IMR-90 (cell line): ENCODE data around the gene PARVB. TPM values are rescaled to one million over a fixed set of nuclear protein-coding genes. Genes with fewer than 3 reads are reported as not detected.

Experiments
- ATAC-seq: fragments of 200-7000 bp; cut with Tn5 transposase; 2 replicates; pipeline ENCODE4 v1.9.1; 2020; ENCODE audit warnings: low read depth, mild to moderate bottlenecking, moderate library complexity
- BruUV-seq: library from RNA; stranded (reverse); fragments of 400-500 nt; replicated peaks from 2 replicates; lab custom pipeline; 2021; lab: Mats Ljungman, UMichigan
- CTCF ChIA-PET: fragments of 300-600 bp; formaldehyde crosslinking; extraction: SDS; loops from one replicate; lab custom pipeline; 2021; ENCODE audit warnings: antibody characterized with exemption; lab: Yijun Ruan, JAX
- POLR2A ChIA-PET: fragments of 300-600 bp; sonication (Branson Sonifier 250); formaldehyde crosslinking; loops from one replicate; lab custom pipeline; 2022; ENCODE audit warnings: antibody characterized with exemption; ENCODE audit not compliant: unreplicated experiment; lab: Charles Lee
- DNase-seq: peaks from one replicate; pipeline ENCODE4 v3.0.0; 2013
- H2AFZ ChIP-seq: replicated peaks from 2 replicates; pipeline ENCODE3; 2013; ENCODE audit warnings: low read length, mild to moderate bottlenecking; ENCODE audit not compliant: poor library complexity
- H2AK5ac ChIP-seq: 2 replicates; pipeline ENCODE4 v1.6.1; 2013; ENCODE audit warnings: low read depth, low read length, inconsistent platforms
- H2AK9ac ChIP-seq: replicated peaks from 2 replicates; pipeline ENCODE3; 2013; ENCODE audit warnings: mild to moderate bottlenecking, low read depth, low read length, moderate library complexity; ENCODE audit not compliant: poor library complexity
- H2BK120ac ChIP-seq: 2 replicates; pipeline ENCODE4 v1.6.1; 2013; ENCODE audit warnings: low read depth, low read length, inconsistent platforms
- H2BK15ac ChIP-seq: 3 replicates; pipeline ENCODE4 v1.6.1; 2013; ENCODE audit warnings: low read depth, low read length, inconsistent platforms
- H2BK20ac ChIP-seq: 2 replicates; pipeline ENCODE4 v1.6.1; 2013; ENCODE audit warnings: low read depth, mild to moderate bottlenecking, inconsistent platforms, low read length, moderate library complexity
- H2BK5ac ChIP-seq: 2 replicates; pipeline ENCODE4 v1.6.1; 2013; ENCODE audit warnings: mild to moderate bottlenecking, low read depth, low read length, inconsistent platforms; ENCODE audit not compliant: poor library complexity, severe bottlenecking
- H3K14ac ChIP-seq: replicated peaks from 2 replicates; pipeline ENCODE4 v1.6.1; 2013; ENCODE audit warnings: low read depth, low read length, inconsistent platforms
- H3K18ac ChIP-seq: 2 replicates; pipeline ENCODE4 v1.6.1; 2013; ENCODE audit warnings: low read depth, low read length, control low read depth
- H3K23ac ChIP-seq: 2 replicates; pipeline ENCODE4 v1.6.1; 2013; ENCODE audit warnings: low read depth, low read length, inconsistent platforms
- H3K27ac ChIP-seq: 2 replicates; pipeline ENCODE4 v1.5.1; 2013; ENCODE audit warnings: mild to moderate bottlenecking, control low read depth, low read length; ENCODE audit not compliant: insufficient read depth
- H3K27me3 ChIP-seq: 2 replicates; pipeline ENCODE4 v1.6.1; 2013; ENCODE audit warnings: low read length; ENCODE audit not compliant: control insufficient read depth, insufficient read depth
- H3K36me3 ChIP-seq: 2 replicates; pipeline ENCODE4 v1.6.1; 2013; ENCODE audit warnings: low read length, mixed read lengths; ENCODE audit not compliant: control insufficient read depth, insufficient read depth
- H3K4ac ChIP-seq: 2 replicates; pipeline ENCODE4 v1.6.1; 2013; ENCODE audit warnings: low read depth, low read length, inconsistent platforms
- H3K4me1 ChIP-seq: 2 replicates; pipeline ENCODE4 v1.6.1; 2013; ENCODE audit warnings: low read length, mixed read lengths; ENCODE audit not compliant: control insufficient read depth, insufficient read depth
- H3K4me2 ChIP-seq: 2 replicates; pipeline ENCODE4 v1.6.1; 2013; ENCODE audit warnings: low read depth, mild to moderate bottlenecking, control low read depth, low read length, moderate library complexity
- H3K4me3 ChIP-seq: 2 replicates; pipeline ENCODE4 v1.5.1; 2013; ENCODE audit warnings: low read depth, mild to moderate bottlenecking, control low read depth, low read length, moderate library complexity; ENCODE audit not compliant: insufficient read depth
- H3K56ac ChIP-seq: 2 replicates; pipeline ENCODE4 v1.6.1; 2013; ENCODE audit warnings: low read length, inconsistent platforms; ENCODE audit not compliant: insufficient read depth; ENCODE audit errors: extremely low read depth
- H3K79me1 ChIP-seq, 2 experiments: 2 replicates each; pipeline ENCODE4 v1.6.1; 2013; ENCODE audit warnings: low read length in 2 of 2, inconsistent platforms in 1 of 2, low read depth in 1 of 2
- H3K9ac ChIP-seq: 2 replicates; pipeline ENCODE4 v1.6.1; 2013; ENCODE audit warnings: low read depth, low read length, control low read depth
- H3K9me1 ChIP-seq: 2 replicates; pipeline ENCODE4 v1.6.1; 2013; ENCODE audit warnings: low read length, inconsistent platforms; ENCODE audit not compliant: insufficient read depth
- H3K9me3 ChIP-seq: 2 replicates; pipeline ENCODE4 v1.6.1; 2013; ENCODE audit warnings: low read length; ENCODE audit not compliant: control insufficient read depth, insufficient read depth
- H4K20me1 ChIP-seq: 2 replicates; pipeline ENCODE4 v1.6.1; 2013; ENCODE audit warnings: low read length, inconsistent platforms; ENCODE audit not compliant: insufficient read depth
- H4K5ac ChIP-seq: 2 replicates; pipeline ENCODE4 v1.6.1; 2013; ENCODE audit warnings: mild to moderate bottlenecking, low read depth, low read length, control low read depth
- H4K8ac ChIP-seq, 2 experiments: 2 replicates each; pipeline ENCODE4 v1.6.1; 2013; ENCODE audit warnings: low read depth in 2 of 2, low read length in 2 of 2, control low read depth in 1 of 2, inconsistent platforms in 1 of 2
- H4K91ac ChIP-seq: 2 replicates; pipeline ENCODE4 v1.6.1; 2013; ENCODE audit warnings: low read depth, low read length, inconsistent platforms; ENCODE audit not compliant: insufficient read depth
- BHLHE40 ChIP-seq: fragments of 150-350 bp; IDR thresholded peaks from 2 replicates; pipeline ENCODE4 v1.6.1; 2016; ENCODE audit warnings: mild to moderate bottlenecking, low read depth, low read length
- CEBPB ChIP-seq: IDR thresholded peaks from 2 replicates; pipeline ENCODE4 v1.6.1; 2012; ENCODE audit warnings: low read depth, low read length, improper control_type of control experiment
- CHD1 ChIP-seq: IDR thresholded peaks from 2 replicates; pipeline ENCODE4 v1.6.1; 2012; ENCODE audit warnings: low read depth, low read length, improper control_type of control experiment
- FOS ChIP-seq: fragments of 150-350 bp; IDR thresholded peaks from 2 replicates; pipeline ENCODE4 v1.6.1; 2016; ENCODE audit warnings: low read depth, low read length
- MXI1 ChIP-seq: IDR thresholded peaks from 2 replicates; pipeline ENCODE4 v1.6.1; 2012; ENCODE audit warnings: low read depth, mild to moderate bottlenecking, low read length, moderate library complexity, borderline replicate concordance
- NFE2L2 ChIP-seq: fragments of 150-350 bp; IDR thresholded peaks from 2 replicates; pipeline ENCODE4 v1.6.1; 2016; ENCODE audit warnings: low read depth, mild to moderate bottlenecking, low read length
- POLR2A ChIP-seq: IDR thresholded peaks from 2 replicates; pipeline ENCODE4 v1.6.1; 2012; ENCODE audit warnings: mild to moderate bottlenecking, low read depth, low read length
- RAD21 ChIP-seq: IDR thresholded peaks from 2 replicates; pipeline ENCODE4 v1.6.1; 2012; ENCODE audit warnings: low read length, improper control_type of control experiment
- RCOR1 ChIP-seq: IDR thresholded peaks from 2 replicates; pipeline ENCODE4 v1.6.1; 2012; ENCODE audit warnings: mild to moderate bottlenecking, low read length, improper control_type of control experiment; ENCODE audit not compliant: insufficient replicate concordance
- RFX5 ChIP-seq: IDR thresholded peaks from 2 replicates; pipeline ENCODE4 v1.8.0; 2012; ENCODE audit warnings: low read depth, mild to moderate bottlenecking, low read length, moderate library complexity
- SMC3 ChIP-seq: fragments of 150-350 bp; IDR thresholded peaks from 2 replicates; pipeline ENCODE4 v1.6.1; 2016; ENCODE audit warnings: low read depth, mild to moderate bottlenecking, antibody characterized with exemption, low read length, moderate library complexity
- WGBS, 2 experiments: methylation state at CpG; one replicate each; pipeline versions ENCODE4 v1.1.5 to v1.1.7; 2013; ENCODE audit warnings: missing lambda C conversion rate in 2 of 2; ENCODE audit not compliant: insufficient read length in 1 of 2; ENCODE audit errors: extremely low coverage in 2 of 2; 5-methylcytosine and 5-hydroxymethylcytosine counted together
- dilution Hi-C: fragments of 300-500 bp; cut with HindIII; formaldehyde crosslinking; loops from one replicate; pipeline ENCODE4 v1.14.3; 2018; ENCODE audit warnings: low sequenced_read_pairs; ENCODE audit not compliant: unreplicated experiment
- in situ Hi-C: fragments of 300-500 bp; cut with MboI; formaldehyde crosslinking; loops from 3 replicates; pipeline ENCODE4 v1.14.3; 2019; ENCODE audit warnings: low sequenced_read_pairs, inconsistent platforms, mixed read lengths
- intact Hi-C: fragments of 100-400 bp; cut with micrococcal nuclease; formaldehyde crosslinking; loops from 2 replicates; pipeline ENCODE4 v1.10.0; 2022
- polyA plus RNA-seq, 3 experiments: library from polyadenylated mRNA; depleted of rRNA; stranded (reverse); fragments of >200 nt; gene quantifications; 2 replicates each; pipeline ENCODE4 v1.2.3, GENCODE V29; 2012; ENCODE audit warnings: low replicate concordance in 1 of 3
- total RNA-seq: library from RNA; depleted of rRNA; stranded (reverse); fragments of >200 nt; gene quantifications from 2 replicates; pipeline ENCODE4 v1.2.3, GENCODE V29; 2012
- TF ChIP-seq, protein P1 (sequence below): conservative IDR thresholded peaks from 2 replicates; pipeline ENCODE4 v1.5.1; 2012; ENCODE audit warnings: mild to moderate bottlenecking, low read depth, low read length, improper control_type of control experiment
- TF ChIP-seq, protein P2 (sequence below): fragments of 150-350 bp; IDR thresholded peaks from 2 replicates; pipeline ENCODE4 v1.6.1; 2016; ENCODE audit warnings: low read depth, mild to moderate bottlenecking, low read length, moderate library complexity, borderline replicate concordance

The PARVB gene
- total and polyA plus RNA-seq, 2 of the 4 experiments (the other 2 are of a cell fraction): 44.3 to 53.9 TPM

DNA sequence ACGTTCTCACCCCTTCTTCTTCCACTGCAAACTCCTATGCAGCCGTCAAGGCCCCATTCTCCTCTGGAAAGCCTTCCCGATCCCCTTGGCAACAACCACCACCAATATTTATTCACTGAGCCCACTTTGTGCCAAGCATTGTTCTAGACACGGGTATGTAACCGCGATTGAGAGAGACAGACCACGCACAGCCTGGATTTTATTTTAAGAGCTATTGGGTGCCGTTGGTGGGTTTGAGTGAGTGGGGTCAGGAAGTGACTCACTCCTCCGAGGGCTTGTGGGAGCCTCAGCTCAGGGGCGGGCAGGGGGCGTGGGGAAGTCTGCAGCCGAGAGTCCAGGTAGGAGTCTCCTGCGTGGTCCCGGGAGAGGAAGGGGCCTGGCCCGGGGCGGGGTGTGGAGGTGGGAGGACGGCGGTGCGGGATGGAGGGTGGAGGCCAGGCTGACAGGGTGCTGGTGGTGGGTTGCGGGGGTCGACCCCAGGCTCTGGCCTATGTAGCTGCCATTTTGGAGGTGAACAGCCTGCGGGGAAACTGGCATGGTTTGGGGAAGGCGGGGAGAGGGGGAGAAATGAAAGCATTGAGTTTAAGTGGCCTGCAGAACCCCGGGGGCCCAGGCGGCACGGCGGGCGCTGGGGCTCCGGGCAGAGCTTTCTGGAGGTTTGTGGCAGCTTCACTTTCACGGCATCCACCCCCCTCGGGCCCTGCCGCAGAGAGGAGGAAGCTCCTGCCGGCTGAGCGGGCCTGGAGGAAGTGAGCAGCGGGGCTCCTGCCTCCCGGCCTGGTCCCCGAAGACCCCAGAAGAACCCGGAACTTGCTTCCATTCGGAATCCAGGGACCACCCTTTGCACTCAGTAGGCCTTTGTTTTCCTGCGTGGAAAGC is 157.2 kb downstream of the PARVB start:
- ChIA-PET POLR2A (no interaction called here), CTCF (no interaction called here)
- no peak overlapping the region for H3K23ac ChIP-seq

More for the DNA sequence above, 157.2 kb downstream of the PARVB start:
- no peak overlapping the region for H2AK5ac ChIP-seq
- no peaks in the 10 kb centered on the region for H3K9me3 ChIP-seq
- no peak overlapping the region for H3K14ac ChIP-seq
- no peak for ATAC-seq
- H3K18ac ChIP-seq: no peak overlapping the region
- in situ Hi-C loops (no loop called here), dilution Hi-C loops (no loop called here), intact Hi-C loops (no loop called here)
- no peak for DNase-seq
- H3K4me1 ChIP-seq: no peaks in the 10 kb centered on the region
- no peaks in the 10 kb centered on the region for H3K9me1 ChIP-seq
- no peak overlapping the region for H4K5ac ChIP-seq
- H3K36me3 ChIP-seq: no peaks in the 10 kb centered on the region
- no peak overlapping the region for H2BK120ac ChIP-seq
- no peaks in the 10 kb centered on the region for H3K79me1 ChIP-seq
- no peak overlapping the region for H2BK20ac ChIP-seq
- no peak overlapping the region for H4K8ac ChIP-seq
- no peak overlapping the region for H3K4me3 ChIP-seq
- H3K4me2 ChIP-seq: no peak overlapping the region
- WGBS, 2 experiments: 87% methylated on average over 13 of the region's 40 CpGs; no CpG with 5 or more reads in 1 of the 2 experiments
- H3K56ac ChIP-seq: no peak overlapping the region
- BruUV-seq: no TSS peak
- no peak overlapping the region for H2BK5ac ChIP-seq
- H2AK9ac ChIP-seq: no peak overlapping the region
- no peak overlapping the region for H3K4ac ChIP-seq
- H3K27me3 ChIP-seq: peaks cover 38% of the 10 kb centered on the region
- H4K20me1 ChIP-seq: no peaks in the 10 kb centered on the region; the same call in 1 of the 2 replicates
- no peak overlapping the region for H2BK15ac ChIP-seq
- H3K9ac ChIP-seq: no peak overlapping the region
- H2AFZ ChIP-seq: no peak overlapping the region
- H3K27ac ChIP-seq: no peak overlapping the region
- TF ChIP-seq MXI1 (no peak), BHLHE40 (no peak), FOS (no peak), RAD21 (no peak), RFX5 (no peak), POLR2A (no peak), NFE2L2 (no peak), CEBPB (no peak), SMC3 (no peak), CHD1 (no peak), RCOR1 (no peak)
- TF ChIP-seq, protein P1, sequence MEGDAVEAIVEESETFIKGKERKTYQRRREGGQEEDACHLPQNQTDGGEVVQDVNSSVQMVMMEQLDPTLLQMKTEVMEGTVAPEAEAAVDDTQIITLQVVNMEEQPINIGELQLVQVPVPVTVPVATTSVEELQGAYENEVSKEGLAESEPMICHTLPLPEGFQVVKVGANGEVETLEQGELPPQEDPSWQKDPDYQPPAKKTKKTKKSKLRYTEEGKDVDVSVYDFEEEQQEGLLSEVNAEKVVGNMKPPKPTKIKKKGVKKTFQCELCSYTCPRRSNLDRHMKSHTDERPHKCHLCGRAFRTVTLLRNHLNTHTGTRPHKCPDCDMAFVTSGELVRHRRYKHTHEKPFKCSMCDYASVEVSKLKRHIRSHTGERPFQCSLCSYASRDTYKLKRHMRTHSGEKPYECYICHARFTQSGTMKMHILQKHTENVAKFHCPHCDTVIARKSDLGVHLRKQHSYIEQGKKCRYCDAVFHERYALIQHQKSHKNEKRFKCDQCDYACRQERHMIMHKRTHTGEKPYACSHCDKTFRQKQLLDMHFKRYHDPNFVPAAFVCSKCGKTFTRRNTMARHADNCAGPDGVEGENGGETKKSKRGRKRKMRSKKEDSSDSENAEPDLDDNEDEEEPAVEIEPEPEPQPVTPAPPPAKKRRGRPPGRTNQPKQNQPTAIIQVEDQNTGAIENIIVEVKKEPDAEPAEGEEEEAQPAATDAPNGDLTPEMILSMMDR: no peak
- TF ChIP-seq, protein P2, sequence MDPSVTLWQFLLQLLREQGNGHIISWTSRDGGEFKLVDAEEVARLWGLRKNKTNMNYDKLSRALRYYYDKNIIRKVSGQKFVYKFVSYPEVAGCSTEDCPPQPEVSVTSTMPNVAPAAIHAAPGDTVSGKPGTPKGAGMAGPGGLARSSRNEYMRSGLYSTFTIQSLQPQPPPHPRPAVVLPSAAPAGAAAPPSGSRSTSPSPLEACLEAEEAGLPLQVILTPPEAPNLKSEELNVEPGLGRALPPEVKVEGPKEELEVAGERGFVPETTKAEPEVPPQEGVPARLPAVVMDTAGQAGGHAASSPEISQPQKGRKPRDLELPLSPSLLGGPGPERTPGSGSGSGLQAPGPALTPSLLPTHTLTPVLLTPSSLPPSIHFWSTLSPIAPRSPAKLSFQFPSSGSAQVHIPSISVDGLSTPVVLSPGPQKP: no peak
- no peak overlapping the region for H4K91ac ChIP-seq
